IPS-15b (cell line): Measurements from ENCODE around the gene GPNMB.

Experiments
- H3K27me3 ChIP-seq: one replicate; pipeline ENCODE4 v1.6.1; 2013; ENCODE audit warnings: low read length; ENCODE audit not compliant: control insufficient read depth, insufficient read depth
- H3K36me3 ChIP-seq: one replicate; pipeline ENCODE4 v1.6.1; 2013; ENCODE audit warnings: low read length; ENCODE audit not compliant: control insufficient read depth, insufficient read depth
- H3K4me1 ChIP-seq: one replicate; pipeline ENCODE4 v1.6.1; 2013; ENCODE audit warnings: mild to moderate bottlenecking, low read length; ENCODE audit not compliant: control insufficient read depth, insufficient read depth
- H3K4me3 ChIP-seq: one replicate; pipeline ENCODE4 v1.5.1; 2013; ENCODE audit warnings: low read depth, low read length
- H3K9ac ChIP-seq: one replicate; pipeline ENCODE4 v1.6.1; 2013; ENCODE audit warnings: low read depth, mild to moderate bottlenecking, low read length
- H3K9me3 ChIP-seq: one replicate; pipeline ENCODE4 v1.6.1; 2013; ENCODE audit warnings: mild to moderate bottlenecking, low read length; ENCODE audit not compliant: control insufficient read depth, insufficient read depth

The GPNMB gene

GRCh38 chr7:23232966-23233365 is 13.6 kb upstream of the GPNMB start:
- H3K27me3 ChIP-seq: no peaks in the 10 kb centered on the region
- H3K9me3 ChIP-seq: no peaks in the 10 kb centered on the region
- H3K9ac ChIP-seq: no peak overlapping the region
- H3K4me3 ChIP-seq: no peak overlapping the region
- no peaks in the 10 kb centered on the region for H3K4me1 ChIP-seq
- H3K36me3 ChIP-seq: no peaks in the 10 kb centered on the region

- no peak overlapping the region for H3K4me3 ChIP-seq
- no peak overlapping the region for H3K9ac ChIP-seq
- no peaks in the 10 kb centered on the region for H3K36me3 ChIP-seq
Measured at GRCh38 chr7:23234569-23235296, 11.8 kb upstream of the GPNMB start.

GRCh38 chr7:23235813-23236221 is 10.8 kb upstream of the GPNMB start:
- no peaks in the 10 kb centered on the region for H3K36me3 ChIP-seq
- no peaks in the 10 kb centered on the region for H3K4me1 ChIP-seq
- no peak overlapping the region for H3K9ac ChIP-seq
- no peaks in the 10 kb centered on the region for H3K27me3 ChIP-seq
- no peak overlapping the region for H3K4me3 ChIP-seq
- no peaks in the 10 kb centered on the region for H3K9me3 ChIP-seq

More at GRCh38 chr7:23234569-23235296, 11.8 kb upstream of the GPNMB start:
- Histone ChIP-seq H3K4me1 (no peaks in the 10 kb centered on the region), H3K9me3 (no peaks in the 10 kb centered on the region), H3K27me3 (no peaks in the 10 kb centered on the region)

GRCh38 chr7:23237000-23237399 is 9.6 kb upstream of the GPNMB start:
- Histone ChIP-seq H3K9ac (no peak overlapping the region), H3K4me3 (no peak overlapping the region), H3K27me3 (no peaks in the 10 kb centered on the region), H3K4me1 (no peaks in the 10 kb centered on the region), H3K9me3 (no peaks in the 10 kb centered on the region), H3K36me3 (no peaks in the 10 kb centered on the region)

- Histone ChIP-seq H3K9me3 (no peaks in the 10 kb centered on the region), H3K4me1 (no peaks in the 10 kb centered on the region), H3K36me3 (no peaks in the 10 kb centered on the region), H3K9ac (no peak overlapping the region), H3K4me3 (no peak overlapping the region), H3K27me3 (no peaks in the 10 kb centered on the region)
Measured at GRCh38 chr7:23238983-23239652, 7.5 kb upstream of the GPNMB start.

- Histone ChIP-seq H3K9ac (no peak overlapping the region), H3K4me1 (no peaks in the 10 kb centered on the region), H3K36me3 (no peaks in the 10 kb centered on the region), H3K9me3 (no peaks in the 10 kb centered on the region), H3K4me3 (no peak overlapping the region), H3K27me3 (no peaks in the 10 kb centered on the region)
Measured at GRCh38 chr7:23239698-23240097, 6.9 kb upstream of the GPNMB start.

- no peaks in the 10 kb centered on the region for H3K36me3 ChIP-seq
- peaks cover 9% of the 10 kb centered on the region for H3K27me3 ChIP-seq
- no peak overlapping the region for H3K4me3 ChIP-seq
- H3K9ac ChIP-seq: no peak overlapping the region
- H3K4me1 ChIP-seq: peaks cover 8% of the 10 kb centered on the region
- no peaks in the 10 kb centered on the region for H3K9me3 ChIP-seq
Measured at GRCh38 chr7:23242321-23242720, 4.3 kb upstream of the GPNMB start.

GRCh38 chr7:23242935-23243334 is 3.6 kb upstream of the GPNMB start:
- H3K4me3 ChIP-seq: no peak overlapping the region
- H3K9me3 ChIP-seq: no peaks in the 10 kb centered on the region
- no peak overlapping the region for H3K9ac ChIP-seq
- H3K27me3 ChIP-seq: peaks cover 15% of the 10 kb centered on the region
- H3K36me3 ChIP-seq: no peaks in the 10 kb centered on the region
- peaks cover 10% of the 10 kb centered on the region for H3K4me1 ChIP-seq

- Histone ChIP-seq H3K9me3 (no peaks in the 10 kb centered on the region), H3K9ac (peak overlapping the region; percentile 70), H3K36me3 (no peaks in the 10 kb centered on the region), H3K27me3 (peaks cover 25% of the 10 kb centered on the region), H3K4me3 (peak overlapping the region; percentile 53), H3K4me1 (peaks cover 12% of the 10 kb centered on the region)
Measured at GRCh38 chr7:23247046-23247602, 549 bp downstream of the GPNMB start.

GRCh38 chr7:23247603-23248335 is 1.2 kb downstream of the GPNMB start:
- H3K9ac ChIP-seq: peak overlapping the region; percentile 70
- peak overlapping the region; percentile 53 for H3K4me3 ChIP-seq
- H3K36me3 ChIP-seq: no peaks in the 10 kb centered on the region
- H3K27me3 ChIP-seq: peaks cover 25% of the 10 kb centered on the region
- H3K9me3 ChIP-seq: no peaks in the 10 kb centered on the region
- peaks cover 12% of the 10 kb centered on the region for H3K4me1 ChIP-seq

- H3K4me1 ChIP-seq: peaks cover 12% of the 10 kb centered on the region
- no peaks in the 10 kb centered on the region for H3K36me3 ChIP-seq
- no peak overlapping the region for H3K9ac ChIP-seq
- H3K9me3 ChIP-seq: no peaks in the 10 kb centered on the region
- H3K27me3 ChIP-seq: peaks cover 25% of the 10 kb centered on the region
- H3K4me3 ChIP-seq: no peak overlapping the region
Measured at GRCh38 chr7:23249486-23249885, 2.9 kb downstream of the GPNMB start.
